Measurements from ENCODE around the gene LRRC56. TPM values are rescaled to one million over a fixed set of nuclear protein-coding genes. Genes with fewer than 3 reads are reported as not detected.

Gene LRRC56
- total RNA-seq, 2 donors from 2014 or later: 3.0 to 4.3 TPM

GRCh38 chr11:526192-526591 lies 11.1 kb upstream of the LRRC56 start:
- Histone ChIP-seq H3K9ac (ENCODE audit: extremely low read depth, low read length, poor library complexity, severe bottlenecking) (no peak overlapping the region), H3K27me3 (ENCODE audit: control insufficient read depth, insufficient read depth, low read length, poor library complexity, severe bottlenecking) (no peaks in the 10 kb centered on the region), H3K4me3 (ENCODE audit: low read length) (no peak overlapping the region), H3K9me3 (ENCODE audit: control insufficient read depth, low read length) (no peaks in the 10 kb centered on the region), H3K4me1 (ENCODE audit: control insufficient read depth, insufficient read depth, low read length) (no peaks in the 10 kb centered on the region), H3K27ac (ENCODE audit: low read depth, low read length) (no peak overlapping the region), H3K36me3 (ENCODE audit: control insufficient read depth, insufficient read depth, low read length) (no peaks in the 10 kb centered on the region)
- DNase-seq: no peak
- no peak overlapping the region for H3K27ac Mint-ChIP-seq
- WGBS, 2 experiments (ENCODE audit: insufficient coverage in 1 of 2, insufficient read length in 1 of 2): 90 to 91% methylated on average over 16 to 17 of the region's 17 CpGs
- H3K4me3 Mint-ChIP-seq: no peak overlapping the region
- H3K27me3 Mint-ChIP-seq (ENCODE audit: insufficient read depth): peaks cover 2% of the 10 kb centered on the region
- TF ChIP-seq CTCF (conservative IDR thresholded peaks at IDR 0.05): no peak
- H3K4me1 Mint-ChIP-seq: no peaks in the 10 kb centered on the region
- H3K36me3 Mint-ChIP-seq (ENCODE audit: low read depth): no peaks in the 10 kb centered on the region
- peaks cover 3% of the 10 kb centered on the region for H3K9me3 Mint-ChIP-seq

- H3K4me1 ChIP-seq (ENCODE audit: control insufficient read depth, insufficient read depth, low read length): no peaks in the 10 kb centered on the region
- Mint-ChIP-seq H3K27ac (no peak overlapping the region), H3K36me3 (ENCODE audit: low read depth) (peaks cover 8% of the 10 kb centered on the region), H3K4me1 (no peaks in the 10 kb centered on the region), H3K9me3 (peaks cover 3% of the 10 kb centered on the region), H3K27me3 (ENCODE audit: insufficient read depth) (no peaks in the 10 kb centered on the region), H3K4me3 (no peak overlapping the region)
- 90 to 92% methylated on average over 19 to 30 of the region's 30 CpGs for WGBS, 2 experiments (ENCODE audit: insufficient coverage in 1 of 2, insufficient read length in 1 of 2)
- H3K9ac ChIP-seq (ENCODE audit: extremely low read depth, low read length, poor library complexity, severe bottlenecking): no peak overlapping the region
- DNase-seq: peak; percentile 45
- H3K27ac ChIP-seq (ENCODE audit: low read depth, low read length): no peak overlapping the region
- H3K9me3 ChIP-seq (ENCODE audit: control insufficient read depth, low read length): no peaks in the 10 kb centered on the region
- no peak overlapping the region for H3K4me3 ChIP-seq (ENCODE audit: low read length)
- H3K36me3 ChIP-seq (ENCODE audit: control insufficient read depth, insufficient read depth, low read length): peaks cover under 1% of the 10 kb centered on the region
- H3K27me3 ChIP-seq (ENCODE audit: control insufficient read depth, insufficient read depth, low read length, poor library complexity, severe bottlenecking): no peaks in the 10 kb centered on the region
- TF ChIP-seq CTCF (conservative IDR thresholded peaks at IDR 0.05): no peak
Measured at GRCh38 chr11:528166-528814, 9.0 kb upstream of the LRRC56 start.

- no peaks in the 10 kb centered on the region for H3K4me1 ChIP-seq (ENCODE audit: control insufficient read depth, insufficient read depth, low read length)
- H3K27ac ChIP-seq (ENCODE audit: low read depth, low read length): no peak overlapping the region
- WGBS, 2 experiments (ENCODE audit: insufficient coverage in 1 of 2, insufficient read length in 1 of 2): 89 to 91% methylated on average over 22 to 29 of the region's 29 CpGs
- no peak overlapping the region for H3K4me3 ChIP-seq (ENCODE audit: low read length)
- H3K4me3 Mint-ChIP-seq: no peak overlapping the region
- peaks cover 8% of the 10 kb centered on the region for H3K36me3 ChIP-seq (ENCODE audit: control insufficient read depth, insufficient read depth, low read length)
- no peaks in the 10 kb centered on the region for H3K27me3 Mint-ChIP-seq (ENCODE audit: insufficient read depth)
- no peak for TF ChIP-seq CTCF (conservative IDR thresholded peaks at IDR 0.05)
- H3K9ac ChIP-seq (ENCODE audit: extremely low read depth, low read length, poor library complexity, severe bottlenecking): no peak overlapping the region
- no peaks in the 10 kb centered on the region for H3K27me3 ChIP-seq (ENCODE audit: control insufficient read depth, insufficient read depth, low read length, poor library complexity, severe bottlenecking)
- no peaks in the 10 kb centered on the region for H3K9me3 ChIP-seq (ENCODE audit: control insufficient read depth, low read length)
- peaks cover 10% of the 10 kb centered on the region for H3K36me3 Mint-ChIP-seq (ENCODE audit: low read depth)
- no peaks in the 10 kb centered on the region for H3K4me1 Mint-ChIP-seq
- H3K27ac Mint-ChIP-seq: no peak overlapping the region
- peak; percentile 44 for DNase-seq
- peaks cover 2% of the 10 kb centered on the region for H3K9me3 Mint-ChIP-seq
Measured at GRCh38 chr11:528815-529727, 8.3 kb upstream of the LRRC56 start.
